Measurements from ENCODE around the gene CGB2.
"Not testable (repeated sequence)": the region's sequence is repeated elsewhere in the genome, so short reads cannot be mapped to it uniquely, and the experiment has no call there.

The CGB2 gene

DNA sequence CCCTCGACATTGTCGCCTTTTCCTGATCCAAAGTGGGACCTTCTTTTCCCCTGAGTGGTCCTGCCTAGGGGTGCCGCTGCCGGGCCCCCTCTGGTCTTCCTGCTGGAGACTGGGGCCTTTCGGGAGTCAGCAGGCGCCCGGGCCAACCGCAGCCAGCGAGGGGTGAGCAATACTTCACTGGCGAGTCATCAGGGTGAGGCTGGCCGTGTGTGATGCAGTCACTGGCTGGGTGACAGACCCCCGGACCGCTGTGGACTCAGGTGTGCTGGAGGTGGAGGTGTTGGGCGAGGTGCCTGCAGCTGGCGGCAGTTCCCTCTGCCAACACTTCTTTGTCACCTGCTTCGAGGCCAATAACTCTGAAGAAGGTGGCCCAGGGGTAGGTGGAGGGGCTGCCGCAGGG, 10.5 kb downstream of the CGB2 start:
- CTCF ChIA-PET = no interaction called here
- POLR2A ChIA-PET = no interaction called here
- DNase-seq (ENCODE audit: extremely low spot score) = no peak
- TF ChIP-seq SUZ12 (IDR thresholded peaks at IDR 0.05) (no peak), BHLHE40 (IDR thresholded peaks at IDR 0.05; ENCODE audit: borderline replicate concordance) (no peak), LEF1 (IDR thresholded peaks at IDR 0.05; ENCODE audit: borderline replicate concordance) (no peak)

DNA sequence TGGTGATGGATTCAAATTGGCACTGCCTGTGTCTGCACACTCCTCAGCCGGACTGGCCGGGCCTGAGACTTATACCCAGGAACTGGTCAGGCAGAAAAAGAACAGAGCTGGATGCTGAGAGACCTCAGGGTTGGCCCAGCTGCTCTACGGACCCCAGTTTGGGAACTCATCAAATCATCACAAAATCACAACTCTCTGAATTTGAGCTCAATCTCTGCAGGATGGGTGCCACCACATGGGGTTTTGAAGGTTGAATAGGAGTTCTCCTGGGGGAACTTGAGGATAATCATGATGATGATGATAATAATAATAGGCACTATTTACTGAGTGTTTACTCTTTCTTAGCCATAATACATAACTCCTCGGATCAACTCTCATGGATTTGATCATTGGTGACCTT, 11.0 kb downstream of the CGB2 start:
- CTCF ChIA-PET; DNase-seq (ENCODE audit: extremely low spot score); POLR2A ChIA-PET: not testable (repeated sequence)

DNA sequence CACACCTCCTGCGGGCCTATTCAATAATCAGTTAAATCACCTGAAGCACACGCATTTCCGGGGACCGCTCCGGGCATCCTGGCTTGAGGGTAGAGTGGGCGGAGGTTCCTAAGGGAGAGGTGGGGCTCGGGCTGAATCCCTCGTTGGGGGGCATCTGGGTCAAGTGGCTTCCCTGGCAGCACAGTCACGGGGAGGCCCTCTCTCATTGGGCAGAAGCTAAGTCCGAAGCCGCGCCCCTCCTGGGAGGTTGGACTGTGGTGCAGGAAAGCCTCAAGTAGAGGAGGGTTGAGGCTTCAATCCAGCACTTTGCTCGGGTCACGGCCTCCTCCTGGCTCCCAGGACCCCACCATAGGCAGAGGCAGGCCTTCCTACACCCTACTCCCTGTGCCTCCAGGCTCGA, 11.9 kb downstream of the CGB2 start, which contains the start of gene CGB5:
TSS of gene CGB5 (plus strand) at position 301 of the 400 bp plus-strand sequence. CDS start 362 bp downstream, outside the sequence.
- CTCF ChIA-PET; DNase-seq (ENCODE audit: extremely low spot score); POLR2A ChIA-PET: not testable (repeated sequence)

DNA sequence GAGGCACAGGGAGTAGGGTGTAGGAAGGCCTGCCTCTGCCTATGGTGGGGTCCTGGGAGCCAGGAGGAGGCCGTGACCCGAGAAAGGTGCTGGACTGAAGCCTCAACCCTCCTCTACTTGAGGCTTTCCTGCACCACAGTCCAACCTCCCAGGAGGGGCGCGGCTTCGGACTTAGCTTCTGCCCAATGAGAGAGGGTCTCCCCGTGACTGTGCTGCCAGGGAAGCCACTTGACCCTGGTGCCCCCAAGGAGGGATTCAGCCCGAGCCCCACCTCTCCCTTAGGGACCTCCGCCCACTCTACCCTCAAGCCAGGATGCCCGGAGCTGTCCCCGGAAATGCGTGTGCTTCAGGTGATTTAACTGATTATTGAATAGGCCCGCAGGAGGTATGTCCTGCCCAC, 17.3 kb downstream of the CGB2 start, which contains the start of gene CGB8:
TSS of gene CGB8 (minus strand) at position 101 of the 400 bp plus-strand sequence. CDS start 372 bp downstream, outside the sequence.
- CTCF ChIA-PET; DNase-seq (ENCODE audit: extremely low spot score); POLR2A ChIA-PET: not testable (repeated sequence)

DNA sequence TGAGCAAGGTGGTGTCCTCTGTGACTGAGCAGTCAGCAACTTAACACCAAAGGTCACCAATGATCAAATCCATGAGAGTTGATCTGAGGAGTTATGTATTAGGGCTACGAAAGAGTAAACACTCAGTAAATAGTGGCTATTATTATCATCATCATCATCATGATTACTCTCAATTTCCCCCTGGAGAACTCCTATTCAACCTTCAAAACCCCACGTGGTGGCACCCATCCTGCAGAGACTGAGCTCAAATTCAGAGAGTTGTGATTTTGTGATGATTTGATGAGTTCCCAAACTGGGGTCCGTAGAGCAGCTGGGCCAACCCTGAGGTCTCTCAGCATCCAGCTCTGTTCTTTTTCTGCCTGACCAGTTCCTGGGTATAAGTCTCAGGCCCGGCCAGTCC, 18.1 kb downstream of the CGB2 start:
- DNase-seq (ENCODE audit: extremely low spot score); POLR2A ChIA-PET; CTCF ChIA-PET: not testable (repeated sequence)

DNA sequence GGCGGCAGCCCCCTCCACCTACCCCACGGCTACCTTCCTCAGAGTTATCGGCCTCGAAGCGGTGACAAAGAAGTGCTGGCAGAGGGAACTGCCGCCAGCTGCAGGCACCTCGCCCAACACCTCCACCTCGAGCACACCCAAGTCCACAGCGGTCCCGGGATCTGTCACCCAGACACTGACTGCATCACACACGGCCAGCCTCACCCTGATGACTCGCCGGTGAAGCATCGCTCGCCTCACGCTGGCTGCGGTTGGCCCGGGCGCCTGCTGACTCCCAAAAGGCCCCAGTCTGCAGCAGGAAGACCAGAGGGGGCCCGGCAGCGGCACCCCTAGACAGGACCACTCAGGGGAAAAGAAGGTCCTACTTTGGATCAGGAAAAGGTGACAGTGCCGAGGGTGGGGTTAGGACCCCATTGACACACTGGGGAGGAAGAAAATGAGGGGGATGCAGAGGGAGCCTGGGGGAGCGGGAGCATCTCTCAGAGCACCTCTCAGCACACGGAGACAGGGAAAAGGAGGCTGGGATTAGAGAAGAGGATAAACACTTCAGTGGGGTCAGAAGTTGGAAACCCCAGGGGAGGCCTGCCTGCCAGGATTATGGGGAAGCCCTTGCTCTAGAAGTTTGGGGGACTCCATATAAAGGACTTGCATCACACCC, 18.8 kb downstream of the CGB2 start:
- CTCF ChIA-PET; DNase-seq (ENCODE audit: extremely low spot score); POLR2A ChIA-PET: not testable (repeated sequence)

DNA sequence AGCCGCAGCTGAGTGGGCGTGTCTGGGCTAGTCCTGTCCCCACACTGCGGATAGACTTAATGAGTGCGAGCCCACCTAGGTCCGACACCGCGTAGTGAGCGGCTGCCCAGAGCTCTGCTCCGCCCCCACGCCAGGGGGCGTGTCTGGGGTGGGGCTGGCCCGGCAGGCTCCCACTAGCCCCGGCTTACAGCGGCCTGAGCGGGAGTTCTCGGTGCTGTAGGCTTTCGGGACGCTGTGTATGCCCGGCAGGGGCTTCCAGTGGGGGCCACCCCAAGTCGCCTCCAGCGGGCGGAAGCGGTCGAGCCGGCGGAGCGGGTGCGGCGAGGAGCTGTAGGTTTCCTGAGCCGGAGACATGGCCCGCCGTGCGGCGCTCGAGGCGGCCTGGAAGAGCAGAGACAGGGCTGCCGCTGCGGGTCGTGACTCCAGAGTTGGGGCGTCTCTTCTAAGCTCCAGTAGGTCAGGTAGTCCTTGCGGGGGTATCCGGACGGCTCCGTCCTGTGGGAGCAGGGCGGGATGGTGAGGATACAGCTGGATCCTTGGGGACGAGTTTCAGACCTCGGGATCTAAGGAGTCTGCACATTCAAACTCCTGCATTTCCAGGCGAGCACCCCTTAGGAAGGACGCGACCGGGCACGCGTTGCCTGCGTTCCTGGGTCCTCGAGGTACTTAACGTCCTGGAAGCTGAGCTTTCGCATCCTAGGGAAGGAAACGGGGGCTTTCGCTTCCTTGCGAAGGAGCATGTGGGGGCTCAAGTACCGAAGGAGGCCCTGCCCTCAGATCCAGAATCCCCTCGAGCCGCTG, 24.6 kb downstream of the CGB2 start:
- ChIA-PET POLR2A (interaction anchor here (1.0 to 1.4 kb wide), 5 partner anchors 9 to 64 kb away, joined by 3 to 6 read pairs (median 4); partner anchors contain the start of genes GYS1, NTF4 and RUVBL2), CTCF (interaction anchor here (0.8 to 1.2 kb wide), 4 partner anchors 17 to 63 kb away, joined by 3 to 5 read pairs (median 3); partner anchors contain the start of genes GYS1 and RUVBL2)
- DNase-seq (ENCODE audit: extremely low spot score) = peak; percentile 77
- TF ChIP-seq L3MBTL2 (conservative IDR thresholded peaks at IDR 0.05) (peak; percentile 58), SP1 (IDR thresholded peaks at IDR 0.05) (peak; percentile 42; the same call in 1 of the 2 replicates), NFRKB (IDR thresholded peaks at IDR 0.05) (no peak)

DNA sequence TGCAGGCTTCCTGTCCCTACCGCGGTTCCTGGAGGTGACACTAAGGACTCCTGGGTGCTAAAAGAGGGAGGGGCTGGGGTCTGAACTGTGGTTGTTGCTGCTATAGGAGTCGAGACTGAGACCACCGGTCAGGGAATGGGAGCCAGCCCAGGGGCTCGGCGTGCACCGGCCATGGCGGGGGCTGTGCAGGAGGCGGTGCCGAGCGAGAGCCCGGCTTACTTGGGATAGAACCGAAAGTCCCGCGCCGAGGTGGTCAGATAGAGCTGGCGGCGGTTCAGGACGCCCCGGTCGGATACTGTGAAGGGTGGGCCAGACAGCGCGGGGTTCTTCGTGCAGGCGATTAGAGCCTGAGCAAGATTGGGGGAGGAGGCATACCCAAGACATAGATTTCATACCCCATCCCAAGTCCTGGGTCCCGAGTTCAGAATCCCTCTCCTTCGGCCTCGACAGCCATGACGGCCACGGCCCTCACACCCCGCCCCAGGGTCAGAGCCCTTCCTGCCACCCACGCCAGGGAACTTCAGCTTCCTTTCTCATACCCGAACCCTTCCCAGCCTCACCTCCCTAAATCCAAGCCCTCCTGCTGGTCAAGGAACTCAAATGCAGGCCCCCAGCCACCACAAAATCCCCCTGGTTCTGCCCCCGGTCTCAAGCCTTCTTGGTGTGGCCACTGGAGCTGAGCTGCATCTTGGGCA, 25.4 kb downstream of the CGB2 start:
- ChIA-PET CTCF (interaction anchor here (0.8 to 1.2 kb wide), 4 partner anchors 16 to 64 kb away, joined by 3 to 5 read pairs (median 3); partner anchors contain the start of genes GYS1 and RUVBL2), POLR2A (interaction anchor here (1.2 to 1.4 kb wide), 3 partner anchors 38 to 65 kb away, joined by 3 to 6 read pairs (median 4); partner anchors contain the start of genes GYS1 and RUVBL2)
- DNase-seq (ENCODE audit: extremely low spot score) = not testable (repeated sequence)

DNA sequence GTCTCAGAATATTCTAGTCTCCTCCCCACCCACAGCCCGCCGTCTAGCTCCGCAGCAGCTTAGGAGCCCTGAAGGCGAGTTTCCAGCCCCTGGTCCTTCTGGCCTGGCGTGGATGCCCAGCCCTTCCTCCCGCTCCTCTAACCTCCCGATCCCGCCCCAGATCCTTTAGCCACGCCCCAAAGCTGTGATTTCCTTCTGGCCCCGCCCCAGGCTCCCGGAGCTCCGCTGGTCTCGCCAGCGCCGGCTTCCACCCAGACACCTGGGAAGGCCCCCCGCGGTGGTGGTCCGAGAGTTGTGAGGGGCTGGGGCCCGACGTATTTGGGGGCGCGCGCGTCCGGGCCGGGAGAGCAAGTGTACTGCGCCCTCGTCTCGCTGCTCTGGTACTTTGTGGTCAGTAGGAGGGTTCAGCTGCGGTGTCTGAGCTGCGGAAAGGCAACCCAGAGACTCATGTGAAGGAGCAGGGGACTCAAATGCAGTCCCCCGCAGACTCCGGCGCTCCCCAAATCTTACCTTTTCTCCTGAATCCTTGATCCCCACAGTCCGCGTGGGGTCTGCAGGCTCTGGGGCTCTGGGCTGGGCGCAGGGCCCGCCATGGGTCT, 26.0 kb downstream of the CGB2 start, which contains the start of gene CGB7:
TSS of gene CGB7 (minus strand) at position 114 of the 599 bp plus-strand sequence. CDS start 2,374 bp downstream, outside the sequence.
- ChIA-PET CTCF (interaction anchor here (1.0 kb wide), 1 partner anchor 16 kb away, joined by 4 read pairs; no protein-coding TSS in a partner anchor), POLR2A (no interaction called here)
- DNase-seq (ENCODE audit: extremely low spot score) = peak; percentile 39
- TF ChIP-seq ELF4 (IDR thresholded peaks at IDR 0.05) (no peak), FOXK2 (IDR thresholded peaks at IDR 0.05) (no peak), BHLHE40 (IDR thresholded peaks at IDR 0.05; ENCODE audit: borderline replicate concordance) (no peak), SP1 (IDR thresholded peaks at IDR 0.05) (no peak), HDGF (IDR thresholded peaks at IDR 0.05; ENCODE audit: borderline replicate concordance) (no peak), ARNT (IDR thresholded peaks at IDR 0.05) (no peak), L3MBTL2 (conservative IDR thresholded peaks at IDR 0.05) (no peak), FOXM1 (IDR thresholded peaks at IDR 0.05; ENCODE audit: borderline replicate concordance) (no peak), LEF1 (IDR thresholded peaks at IDR 0.05; ENCODE audit: borderline replicate concordance) (no peak), SUZ12 (IDR thresholded peaks at IDR 0.05) (no peak), TARDBP (IDR thresholded peaks at IDR 0.05) (no peak), CTBP1 (IDR thresholded peaks at IDR 0.05; ENCODE audit: borderline replicate concordance) (no peak)

All from HEK293T (cell line).